OCI-LY1 (cell line): ENCODE results near the gene ITPK1.

Source experiments
- H2AFZ ChIP-seq: fragments of 200-600 bp; sonication (generic), shearing (Covaris generic); 2 replicates; pipeline ENCODE4 v1.6.0; 2014; ENCODE audit warnings: antibody characterized with exemption, mild to moderate bottlenecking, low read length
- H3F3A ChIP-seq: fragments of 200-600 bp; sonication (generic), shearing (Covaris generic); 2 replicates; pipeline ENCODE4 v1.6.0; 2014; ENCODE audit warnings: mild to moderate bottlenecking, antibody characterized with exemption, low read length, moderate library complexity; ENCODE audit not compliant: insufficient read depth
- H3K27ac ChIP-seq: fragments of 200-600 bp; sonication (generic); 2 replicates; pipeline ENCODE4 v1.5.1; 2014; ENCODE audit warnings: low read length, mixed run types, mild to moderate bottlenecking, low read depth; ENCODE audit not compliant: poor library complexity, severe bottlenecking
- H3K27me3 ChIP-seq: fragments of 200-600 bp; sonication (generic); 2 replicates; pipeline ENCODE4 v1.6.0; 2014; ENCODE audit warnings: antibody characterized with exemption, mild to moderate bottlenecking, low read length, moderate library complexity; ENCODE audit not compliant: insufficient read depth
- H3K36me3 ChIP-seq: fragments of 200-600 bp; sonication (generic); 2 replicates; pipeline ENCODE4 v1.6.1; 2014; ENCODE audit warnings: mild to moderate bottlenecking, antibody characterized with exemption, low read length, moderate library complexity, mixed read lengths; ENCODE audit not compliant: insufficient read depth
- H3K4me1 ChIP-seq: fragments of 200-600 bp; sonication (generic); 2 replicates; pipeline ENCODE4 v1.5.1; 2014; ENCODE audit warnings: mild to moderate bottlenecking, low read length, moderate library complexity; ENCODE audit not compliant: insufficient read depth, severe bottlenecking
- H3K4me2 ChIP-seq: fragments of 200-600 bp; sonication (generic), shearing (Covaris generic); 2 replicates; pipeline ENCODE4 v1.6.1; 2014; ENCODE audit warnings: low read length
- H3K4me3 ChIP-seq: fragments of 200-600 bp; sonication (generic); 2 replicates; pipeline ENCODE4 v1.5.1; 2014; ENCODE audit warnings: low read length, low read depth, mild to moderate bottlenecking, mixed read lengths; ENCODE audit not compliant: poor library complexity, severe bottlenecking
- H3K79me2 ChIP-seq: fragments of 200-600 bp; shearing (Covaris generic); 2 replicates; pipeline ENCODE4 v1.6.1; 2016; ENCODE audit warnings: mixed run types, low read length, mixed read lengths; ENCODE audit not compliant: insufficient read depth
- H3K9ac ChIP-seq: fragments of 200-600 bp; sonication (generic), shearing (Covaris generic); 2 replicates; pipeline ENCODE4 v1.6.1; 2014; ENCODE audit warnings: mild to moderate bottlenecking, low read length, mixed read lengths
- H3K9me2 ChIP-seq: fragments of 200-600 bp; sonication (generic), shearing (Covaris generic); 2 replicates; pipeline ENCODE4 v1.6.1; 2014; ENCODE audit warnings: low read depth, mild to moderate bottlenecking, low read length, mixed read lengths
- H3K9me3 ChIP-seq: fragments of 200-600 bp; shearing (Covaris generic); 2 replicates; pipeline ENCODE4 v1.6.1; 2014; ENCODE audit warnings: low read length, mixed read lengths
- H4K20me1 ChIP-seq: fragments of 200-600 bp; sonication (generic), shearing (Covaris generic); 2 replicates; pipeline ENCODE4 v1.6.0; 2016; ENCODE audit warnings: mild to moderate bottlenecking, low read length; ENCODE audit not compliant: insufficient read depth
- CTCF ChIP-seq: fragments of 200-600 bp; sonication (generic), shearing (Covaris generic); IDR thresholded peaks from 2 replicates; pipeline ENCODE4 v1.5.1; 2017; ENCODE audit warnings: mild to moderate bottlenecking, antibody characterized with exemption, low read length, moderate library complexity, mixed read lengths
- EZH2 ChIP-seq: fragments of 200-600 bp; sonication (generic), shearing (Covaris generic); IDR thresholded peaks from 2 replicates; pipeline ENCODE4 v1.8.0; 2017; ENCODE audit warnings: borderline replicate concordance, mixed run types, mild to moderate bottlenecking, antibody characterized with exemption, low read length, moderate library complexity, mixed read lengths

Gene ITPK1

GRCh38 chr14:92929689-92930608 lies 185.8 kb downstream of the ITPK1 start:
- H3K4me2 ChIP-seq = no peak overlapping the region
- no peak overlapping the region for H3K9ac ChIP-seq
- no peaks in the 10 kb centered on the region for H3K4me1 ChIP-seq
- H3K9me3 ChIP-seq = no peaks in the 10 kb centered on the region
- no peak overlapping the region for H2AFZ ChIP-seq
- no peaks in the 10 kb centered on the region for H3F3A ChIP-seq
- H3K27me3 ChIP-seq = peaks cover 5% of the 10 kb centered on the region
- no peaks in the 10 kb centered on the region for H3K79me2 ChIP-seq
- no peak overlapping the region for H3K27ac ChIP-seq
- no peaks in the 10 kb centered on the region for H3K9me2 ChIP-seq
- no peak overlapping the region for H3K4me3 ChIP-seq
- H4K20me1 ChIP-seq = no peaks in the 10 kb centered on the region
- TF ChIP-seq EZH2 = no peak
- no peak for TF ChIP-seq CTCF
- no peaks in the 10 kb centered on the region for H3K36me3 ChIP-seq

- H3K9me3 ChIP-seq = no peaks in the 10 kb centered on the region
- no peak overlapping the region for H2AFZ ChIP-seq
- H3K9ac ChIP-seq = no peak overlapping the region
- no peak overlapping the region for H3K27ac ChIP-seq
- TF ChIP-seq CTCF (no peak), EZH2 (no peak)
- H3F3A ChIP-seq = no peaks in the 10 kb centered on the region
- no peaks in the 10 kb centered on the region for H3K79me2 ChIP-seq
- H3K36me3 ChIP-seq = no peaks in the 10 kb centered on the region
- H3K4me1 ChIP-seq = no peaks in the 10 kb centered on the region
- no peak overlapping the region for H3K4me3 ChIP-seq
- H4K20me1 ChIP-seq = no peaks in the 10 kb centered on the region
- H3K9me2 ChIP-seq = no peaks in the 10 kb centered on the region
- H3K4me2 ChIP-seq = no peak overlapping the region
- H3K27me3 ChIP-seq = peaks cover 5% of the 10 kb centered on the region
Observed at GRCh38 chr14:92928961-92929688, 186.6 kb downstream of the ITPK1 start.

- H3K4me3 ChIP-seq = no peak overlapping the region
- H3K27ac ChIP-seq = no peak overlapping the region
- no peaks in the 10 kb centered on the region for H3K9me3 ChIP-seq
- no peaks in the 10 kb centered on the region for H3K9me2 ChIP-seq
- no peaks in the 10 kb centered on the region for H3F3A ChIP-seq
- no peak overlapping the region for H2AFZ ChIP-seq
- no peaks in the 10 kb centered on the region for H3K36me3 ChIP-seq
- no peaks in the 10 kb centered on the region for H3K4me1 ChIP-seq
- no peaks in the 10 kb centered on the region for H4K20me1 ChIP-seq
- H3K4me2 ChIP-seq = no peak overlapping the region
- no peaks in the 10 kb centered on the region for H3K79me2 ChIP-seq
- H3K9ac ChIP-seq = no peak overlapping the region
- TF ChIP-seq EZH2 (no peak), CTCF (no peak)
- H3K27me3 ChIP-seq = peaks cover 5% of the 10 kb centered on the region; the same call in 1 of the 2 replicates
Observed at GRCh38 chr14:92928258-92928629, 187.5 kb downstream of the ITPK1 start.
